ENCODE results near the gene RAPGEF6. TPM values are rescaled to one million over a fixed set of nuclear protein-coding genes. Genes with fewer than 3 reads are reported as not detected.
A peak's percentile ranks its signal among the peaks of the same experiment; 100 is the strongest.

Gene RAPGEF6
- total RNA-seq, 4 donors from 2014 or later, result 7.2 to 11.7 (median 8.5) TPM

- no peaks in the 10 kb centered on the region for H3K36me3 ChIP-seq
- no peaks in the 10 kb centered on the region for H3K27me3 ChIP-seq
- in situ Hi-C loops (cut with MboI; ENCODE audit: low sequenced_read_pairs in 4 of 4) (loop anchor here in 3 of 4 donors (10.0 to 25.0 kb wide), 2 partner anchors 157 to 475 kb away; partner anchors contain the start of genes FNIP1 (in 2 of the 3), HINT1 (in 1 of the 3) and LYRM7 (in 1 of the 3)), intact Hi-C loops (cut with DNase I; ENCODE audit: low total_unique reads) (loop anchor here (10.0 kb wide), 1 partner anchor 857 kb away; the partner anchor contains the start of gene IRF1)
- H3K9me3 ChIP-seq, result no peaks in the 10 kb centered on the region
- no peak overlapping the region for H3K27ac ChIP-seq
- TF ChIP-seq, protein P1, sequence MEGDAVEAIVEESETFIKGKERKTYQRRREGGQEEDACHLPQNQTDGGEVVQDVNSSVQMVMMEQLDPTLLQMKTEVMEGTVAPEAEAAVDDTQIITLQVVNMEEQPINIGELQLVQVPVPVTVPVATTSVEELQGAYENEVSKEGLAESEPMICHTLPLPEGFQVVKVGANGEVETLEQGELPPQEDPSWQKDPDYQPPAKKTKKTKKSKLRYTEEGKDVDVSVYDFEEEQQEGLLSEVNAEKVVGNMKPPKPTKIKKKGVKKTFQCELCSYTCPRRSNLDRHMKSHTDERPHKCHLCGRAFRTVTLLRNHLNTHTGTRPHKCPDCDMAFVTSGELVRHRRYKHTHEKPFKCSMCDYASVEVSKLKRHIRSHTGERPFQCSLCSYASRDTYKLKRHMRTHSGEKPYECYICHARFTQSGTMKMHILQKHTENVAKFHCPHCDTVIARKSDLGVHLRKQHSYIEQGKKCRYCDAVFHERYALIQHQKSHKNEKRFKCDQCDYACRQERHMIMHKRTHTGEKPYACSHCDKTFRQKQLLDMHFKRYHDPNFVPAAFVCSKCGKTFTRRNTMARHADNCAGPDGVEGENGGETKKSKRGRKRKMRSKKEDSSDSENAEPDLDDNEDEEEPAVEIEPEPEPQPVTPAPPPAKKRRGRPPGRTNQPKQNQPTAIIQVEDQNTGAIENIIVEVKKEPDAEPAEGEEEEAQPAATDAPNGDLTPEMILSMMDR (IDR thresholded peaks at IDR 0.05 in 4 of 5, conservative IDR thresholded peaks at IDR 0.05 in 1 of 5), result no peak
- no peak for TF ChIP-seq POLR2A (IDR thresholded peaks at IDR 0.05)
- no peak overlapping the region for H3K4me3 ChIP-seq
- DNase-seq (no peak), ATAC-seq (no peak)
- H3K4me1 ChIP-seq, result peaks cover 22 to 25% of the 10 kb centered on the region in 2 donors
Observed at GRCh38 chr5:131637694-131638093, 2.7 kb upstream of the RAPGEF6 start.

- Histone ChIP-seq H3K27me3 (no peaks in the 10 kb centered on the region), H3K4me1 (peaks cover 32 to 38% of the 10 kb centered on the region in 2 donors), H3K9me3 (no peaks in the 10 kb centered on the region), H3K27ac (peak overlapping the region; percentile 96 to 99 (median 98)), H3K4me3 (peak overlapping the region; percentile 74 to 97 (median 76)), H3K36me3 (no peaks in the 10 kb centered on the region)
- DNase-seq (no peak), ATAC-seq (peak; percentile 2 to 4)
- in situ Hi-C loops (cut with MboI; ENCODE audit: low sequenced_read_pairs in 4 of 4), result loop anchor here in 3 of 4 donors (10.0 to 25.0 kb wide), 2 partner anchors 159 to 474 kb away; partner anchors contain the start of genes FNIP1 (in 2 of the 3), HINT1 (in 1 of the 3) and LYRM7 (in 1 of the 3)
- TF ChIP-seq POLR2A (IDR thresholded peaks at IDR 0.05), result no peak
- TF ChIP-seq, protein P1 (IDR thresholded peaks at IDR 0.05 in 4 of 5, conservative IDR thresholded peaks at IDR 0.05 in 1 of 5), result no peak
- intact Hi-C loops (cut with DNase I; ENCODE audit: low total_unique reads), result loop anchor here (1.0 to 10.0 kb wide), 4 partner anchors 37 to 859 kb away; partner anchors contain the start of genes FNIP1 and IRF1
Observed at GRCh38 chr5:131635684-131636572, 899 bp upstream of the RAPGEF6 start.

DNA sequence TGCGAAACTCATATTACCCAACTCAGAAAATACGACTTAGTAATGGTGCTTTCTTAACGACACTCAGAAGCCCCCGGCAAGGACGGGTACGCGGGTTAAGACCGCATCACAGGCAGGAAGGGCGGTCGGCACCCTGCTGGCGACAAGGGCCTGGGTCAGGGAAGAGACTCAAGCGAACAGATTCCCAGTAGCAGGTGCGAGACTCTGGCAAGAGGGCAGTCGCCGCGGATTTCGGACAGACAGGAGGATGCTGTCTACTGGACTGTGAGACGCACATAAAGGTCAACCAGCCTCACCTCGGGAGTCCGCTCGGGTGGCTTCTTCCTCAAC lies 398 bp downstream of the RAPGEF6 start:
- ATAC-seq (peak; percentile 42 to 45), DNase-seq (peak; percentile 48 to 71)
- H3K27me3 ChIP-seq, result no peaks in the 10 kb centered on the region
- H3K27ac ChIP-seq, result peak overlapping the region; percentile 96 to 99 (median 98)
- in situ Hi-C loops (cut with MboI; ENCODE audit: low sequenced_read_pairs in 4 of 4) (loop anchor here in 3 of 4 donors (5.0 to 25.0 kb wide), 3 partner anchors 160 to 472 kb away; partner anchors contain the start of genes FNIP1 (in 3 of the 3), HINT1 (in 1 of the 3) and LYRM7 (in 1 of the 3)), intact Hi-C loops (cut with DNase I; ENCODE audit: low total_unique reads) (loop anchor here (1.0 to 10.0 kb wide), 3 partner anchors 38 to 860 kb away; partner anchors contain the start of gene IRF1)
- H3K36me3 ChIP-seq, result no peaks in the 10 kb centered on the region
- peaks cover 32 to 50% of the 10 kb centered on the region in 2 donors for H3K4me1 ChIP-seq
- H3K9me3 ChIP-seq, result no peaks in the 10 kb centered on the region
- TF ChIP-seq, protein P1 (IDR thresholded peaks at IDR 0.05 in 4 of 5, conservative IDR thresholded peaks at IDR 0.05 in 1 of 5), result peak in 2 of 5 experiments; percentile 35 to 40
- TF ChIP-seq POLR2A (IDR thresholded peaks at IDR 0.05), result no peak
- peak overlapping the region; percentile 74 to 97 (median 82) for H3K4me3 ChIP-seq

DNA sequence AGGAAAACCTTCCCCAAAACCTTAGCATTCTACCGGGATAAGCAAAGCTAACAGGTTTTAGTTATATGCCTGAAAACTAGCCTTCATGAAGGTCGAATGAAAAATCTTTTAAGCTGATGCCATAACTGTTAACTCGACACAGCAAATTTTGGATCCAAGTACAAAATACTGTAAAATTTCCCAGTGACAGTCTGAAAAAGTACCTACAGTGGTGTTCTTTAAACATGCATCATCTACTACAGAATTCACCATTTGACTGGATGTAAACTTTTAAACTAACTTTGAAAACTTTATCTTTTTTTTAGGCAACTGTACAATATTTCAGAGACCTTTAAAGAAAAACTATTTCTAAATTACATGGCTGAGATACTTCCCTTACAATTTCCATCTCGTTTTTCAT lies 791 bp downstream of the RAPGEF6 start:
- intact Hi-C loops (cut with DNase I; ENCODE audit: low total_unique reads), result loop anchor here (1.0 to 10.0 kb wide), 3 partner anchors 39 to 861 kb away; partner anchors contain the start of gene IRF1
- H3K4me1 ChIP-seq, result peaks cover 32 to 50% of the 10 kb centered on the region in 2 donors
- no peaks in the 10 kb centered on the region for H3K36me3 ChIP-seq
- in situ Hi-C loops (cut with MboI; ENCODE audit: low sequenced_read_pairs in 4 of 4), result loop anchor here in 3 of 4 donors (5.0 to 25.0 kb wide), 3 partner anchors 161 to 472 kb away; partner anchors contain the start of genes FNIP1 (in 3 of the 3), HINT1 (in 1 of the 3) and LYRM7 (in 1 of the 3)
- H3K27me3 ChIP-seq, result no peaks in the 10 kb centered on the region
- no peaks in the 10 kb centered on the region for H3K9me3 ChIP-seq
- DNase-seq (no peak), ATAC-seq (no peak)
- TF ChIP-seq, protein P1 (IDR thresholded peaks at IDR 0.05 in 4 of 5, conservative IDR thresholded peaks at IDR 0.05 in 1 of 5), result no peak
- no peak for TF ChIP-seq POLR2A (IDR thresholded peaks at IDR 0.05)
- H3K27ac ChIP-seq, result peak overlapping the region; percentile 96 to 99 (median 98)
- H3K4me3 ChIP-seq, result peak overlapping the region; percentile 74 to 97 (median 82)
